ENCODE measurements around the gene PEA15.

The PEA15 gene, protein sequence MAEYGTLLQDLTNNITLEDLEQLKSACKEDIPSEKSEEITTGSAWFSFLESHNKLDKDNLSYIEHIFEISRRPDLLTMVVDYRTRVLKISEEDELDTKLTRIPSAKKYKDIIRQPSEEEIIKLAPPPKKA

DNA sequence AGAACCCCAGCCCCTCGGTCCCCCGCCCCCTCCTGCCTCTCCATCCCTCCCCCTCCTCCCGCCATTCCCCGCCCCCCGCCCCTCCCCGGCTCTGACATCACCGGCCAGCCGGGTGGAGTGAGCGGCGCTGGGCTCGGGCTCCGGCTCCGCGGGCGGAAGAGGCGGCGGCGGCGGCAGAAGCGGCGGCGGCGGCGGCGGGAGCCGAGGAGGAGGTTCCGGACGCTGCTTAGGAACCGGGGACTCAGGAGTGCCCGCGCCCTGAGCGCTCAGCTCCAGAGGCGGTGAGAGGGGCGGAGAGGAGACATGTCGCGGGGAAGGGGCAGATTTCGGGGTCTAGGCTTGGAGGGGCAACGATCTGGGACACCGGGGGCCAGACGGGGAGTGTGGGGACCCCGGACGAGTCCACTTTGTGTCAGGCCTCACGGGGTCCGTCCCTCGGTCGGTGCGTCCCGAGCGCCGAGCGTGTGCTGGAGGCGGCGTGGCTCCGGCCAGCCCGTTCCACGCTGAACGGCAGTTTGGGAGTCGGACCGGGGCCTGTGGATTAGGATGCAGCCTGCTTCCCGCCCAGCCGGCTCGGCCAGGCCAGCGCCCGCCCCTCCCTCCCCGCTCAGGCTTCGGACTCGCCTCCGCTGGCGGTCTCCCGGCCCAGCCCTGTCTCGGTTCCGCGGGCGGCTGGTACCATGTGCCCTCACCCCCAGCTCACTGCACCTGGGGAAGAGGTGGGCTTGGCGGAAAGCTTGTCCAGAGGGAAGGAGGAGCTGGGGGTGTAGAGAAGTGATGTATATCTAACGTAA lies at the start of gene PEA15:
Gene PEA15 (plus strand): TSS at position 143 of the 794 bp plus-strand sequence. CDS start 6,161 bp downstream, outside the sequence.
- TF ChIP-seq, protein P1, sequence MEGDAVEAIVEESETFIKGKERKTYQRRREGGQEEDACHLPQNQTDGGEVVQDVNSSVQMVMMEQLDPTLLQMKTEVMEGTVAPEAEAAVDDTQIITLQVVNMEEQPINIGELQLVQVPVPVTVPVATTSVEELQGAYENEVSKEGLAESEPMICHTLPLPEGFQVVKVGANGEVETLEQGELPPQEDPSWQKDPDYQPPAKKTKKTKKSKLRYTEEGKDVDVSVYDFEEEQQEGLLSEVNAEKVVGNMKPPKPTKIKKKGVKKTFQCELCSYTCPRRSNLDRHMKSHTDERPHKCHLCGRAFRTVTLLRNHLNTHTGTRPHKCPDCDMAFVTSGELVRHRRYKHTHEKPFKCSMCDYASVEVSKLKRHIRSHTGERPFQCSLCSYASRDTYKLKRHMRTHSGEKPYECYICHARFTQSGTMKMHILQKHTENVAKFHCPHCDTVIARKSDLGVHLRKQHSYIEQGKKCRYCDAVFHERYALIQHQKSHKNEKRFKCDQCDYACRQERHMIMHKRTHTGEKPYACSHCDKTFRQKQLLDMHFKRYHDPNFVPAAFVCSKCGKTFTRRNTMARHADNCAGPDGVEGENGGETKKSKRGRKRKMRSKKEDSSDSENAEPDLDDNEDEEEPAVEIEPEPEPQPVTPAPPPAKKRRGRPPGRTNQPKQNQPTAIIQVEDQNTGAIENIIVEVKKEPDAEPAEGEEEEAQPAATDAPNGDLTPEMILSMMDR (IDR thresholded peaks at IDR 0.05; ENCODE audit: control insufficient read depth, extremely low read depth, insufficient read depth), result no peak
- peak within 1 kb of the TSS; percentile 92 for H3K4me3 ChIP-seq (ENCODE audit: low read depth, low read length)
- no peak for DNase-seq (ENCODE audit: low read depth)

DNA sequence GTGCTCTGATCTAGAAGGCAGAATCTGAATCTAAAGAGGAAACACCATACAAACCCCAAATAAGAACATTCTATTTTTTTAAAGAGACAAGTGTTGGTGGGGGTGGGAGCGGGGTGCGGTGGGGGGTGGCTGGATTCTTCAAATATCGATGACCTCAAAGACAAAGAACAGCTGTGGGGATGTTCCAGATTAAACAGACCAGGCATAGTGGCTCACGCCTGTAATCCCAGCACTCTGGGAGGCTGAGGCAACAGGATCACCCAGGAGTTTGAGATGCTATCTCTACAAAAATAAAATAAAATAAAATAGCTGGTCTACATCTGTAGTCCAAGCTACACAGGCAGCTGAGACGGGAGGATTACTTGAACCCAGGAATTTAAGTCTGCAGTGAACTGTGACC lies 48.8 kb upstream of the PEA15 start:
- H3K4me3 ChIP-seq (ENCODE audit: low read depth, low read length), result no peak overlapping the region
- no peak for DNase-seq (ENCODE audit: low read depth)
- TF ChIP-seq, protein P1 (IDR thresholded peaks at IDR 0.05; ENCODE audit: control insufficient read depth, extremely low read depth, insufficient read depth), result no peak

DNA sequence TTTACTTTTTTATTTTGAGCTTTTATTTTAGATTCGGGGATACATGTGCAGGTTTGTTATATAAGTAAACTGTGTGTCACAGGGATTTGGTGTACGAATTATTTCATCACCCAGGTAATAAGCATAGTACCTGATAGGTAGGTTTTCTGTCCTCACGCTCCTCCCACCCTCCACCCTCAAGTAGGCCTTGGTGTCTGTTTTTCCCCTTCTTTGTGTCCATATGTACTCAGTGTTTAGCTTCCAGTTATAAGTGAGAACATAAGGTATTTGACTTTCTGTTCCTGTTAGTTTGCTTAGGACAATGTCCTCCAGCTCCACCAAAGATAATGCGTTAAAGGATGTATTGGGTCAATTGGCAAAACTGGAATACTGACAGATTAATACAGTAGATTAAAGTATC lies 48.0 kb upstream of the PEA15 start:
- TF ChIP-seq, protein P1 (IDR thresholded peaks at IDR 0.05; ENCODE audit: control insufficient read depth, extremely low read depth, insufficient read depth), result no peak
- no peak overlapping the region for H3K4me3 ChIP-seq (ENCODE audit: low read depth, low read length)
- peak; percentile 79 for DNase-seq (ENCODE audit: low read depth)

DNA sequence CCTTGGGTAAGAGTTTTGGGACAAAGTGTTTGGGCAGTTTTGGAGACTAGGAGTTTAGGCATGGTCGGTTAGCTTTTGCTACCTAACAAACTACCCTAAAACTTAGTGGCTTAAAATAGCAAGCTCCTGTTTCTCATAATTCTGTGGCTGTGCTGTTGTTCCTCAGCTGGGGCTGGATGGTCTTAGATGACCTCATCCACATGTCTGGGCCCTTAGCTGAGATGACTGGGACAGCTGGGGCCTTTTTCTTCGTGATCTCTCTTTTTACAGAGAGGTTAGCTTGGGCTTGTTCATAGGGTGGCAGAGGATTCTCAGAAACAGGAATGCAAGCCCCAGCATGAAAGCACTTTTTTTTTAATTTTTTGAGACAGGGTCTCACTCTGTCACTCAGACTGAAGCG lies 47.2 kb upstream of the PEA15 start:
- TF ChIP-seq, protein P1 (IDR thresholded peaks at IDR 0.05; ENCODE audit: control insufficient read depth, extremely low read depth, insufficient read depth), result no peak
- no peak for DNase-seq (ENCODE audit: low read depth)
- no peak overlapping the region for H3K4me3 ChIP-seq (ENCODE audit: low read depth, low read length)

DNA sequence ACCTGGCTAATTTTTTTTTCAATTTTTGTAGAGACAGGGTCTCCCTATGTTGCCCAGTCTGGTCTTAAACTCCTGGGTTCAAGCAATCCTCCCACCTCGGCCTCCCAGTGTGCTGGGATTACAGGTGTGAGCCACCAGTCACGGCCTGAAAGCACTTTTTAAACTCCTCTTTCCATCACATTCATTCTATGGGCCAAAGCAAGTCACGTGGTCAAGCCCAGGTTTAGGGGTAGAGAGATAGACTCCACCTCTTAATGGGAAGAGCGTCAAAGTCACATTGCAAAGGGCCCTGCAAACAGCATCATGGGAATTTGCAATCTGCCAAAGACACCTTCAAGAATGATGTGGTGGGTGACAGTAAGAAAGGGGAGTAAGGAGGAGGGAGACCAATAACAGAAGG lies 46.6 kb upstream of the PEA15 start:
- H3K4me3 ChIP-seq (ENCODE audit: low read depth, low read length), result no peak overlapping the region
- TF ChIP-seq, protein P1 (IDR thresholded peaks at IDR 0.05; ENCODE audit: control insufficient read depth, extremely low read depth, insufficient read depth), result no peak
- no peak for DNase-seq (ENCODE audit: low read depth)

DNA sequence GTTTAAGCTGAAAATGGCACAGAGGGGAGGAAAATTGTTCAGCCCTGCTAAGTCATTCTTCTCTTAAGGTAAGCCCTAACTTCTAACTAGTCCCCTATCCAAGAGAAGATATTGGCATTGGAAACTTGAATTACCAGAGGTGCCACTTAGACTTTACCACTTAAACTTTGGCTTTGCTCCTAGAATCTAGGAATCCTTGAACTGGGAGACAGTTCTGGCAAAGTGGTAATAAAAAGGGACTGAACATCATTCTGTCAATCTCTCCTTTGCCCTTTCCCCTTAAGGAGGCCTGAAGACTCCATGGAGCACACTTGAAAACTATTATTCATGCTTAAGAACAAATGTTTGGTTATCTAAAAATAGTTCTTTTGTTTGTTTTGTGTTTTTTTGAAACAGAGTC lies 45.3 kb upstream of the PEA15 start:
- TF ChIP-seq, protein P1 (IDR thresholded peaks at IDR 0.05; ENCODE audit: control insufficient read depth, extremely low read depth, insufficient read depth), result no peak
- H3K4me3 ChIP-seq (ENCODE audit: low read depth, low read length), result no peak overlapping the region
- peak; percentile 91 for DNase-seq (ENCODE audit: low read depth)
